Measurements from ENCODE around the gene TRIM13.
"Not testable (repeated sequence)": the region's sequence is repeated elsewhere in the genome, so short reads cannot be mapped to it uniquely, and the experiment has no call there.

Gene TRIM13

GRCh38 chr13:49998714-49999624 lies 2.1 kb downstream of the TRIM13 start:
- no peak for DNase-seq

GRCh38 chr13:50001287-50001686 lies 4.4 kb downstream of the TRIM13 start:
- no peak for DNase-seq

- DNase-seq: no peak
Measured at GRCh38 chr13:50006426-50007135, 9.7 kb downstream of the TRIM13 start.

GRCh38 chr13:50011461-50011860 lies 14.6 kb downstream of the TRIM13 start:
- DNase-seq: no peak

- DNase-seq: no peak
Measured at GRCh38 chr13:50012396-50013169, 15.7 kb downstream of the TRIM13 start.

GRCh38 chr13:50014386-50014785 lies 17.5 kb downstream of the TRIM13 start:
- no peak for DNase-seq

GRCh38 chr13:50015258-50015657 lies 18.4 kb downstream of the TRIM13 start, which contains the start of gene KCNRG:
KCNRG (plus strand) TSS chr13:50015444; CDS start chr13:50015494, 50 bp downstream.
- DNase-seq: no peak

GRCh38 chr13:50015750-50016149 lies 18.9 kb downstream of the TRIM13 start:
- no peak for DNase-seq

- no peak for DNase-seq
Measured at GRCh38 chr13:50016444-50016843, 19.6 kb downstream of the TRIM13 start.

GRCh38 chr13:50017819-50018218 lies 21.0 kb downstream of the TRIM13 start:
- DNase-seq: no peak

- no peak for DNase-seq
Measured at GRCh38 chr13:50025436-50025835, 28.6 kb downstream of the TRIM13 start.

GRCh38 chr13:50026788-50027473 lies 30.1 kb downstream of the TRIM13 start:
- DNase-seq: no peak

- DNase-seq: no peak
Measured at GRCh38 chr13:50030315-50030714, 33.5 kb downstream of the TRIM13 start.

GRCh38 chr13:50033725-50034124 lies 36.9 kb downstream of the TRIM13 start:
- DNase-seq: no peak

GRCh38 chr13:50037788-50038187 lies 40.9 kb downstream of the TRIM13 start:
- DNase-seq: no peak

GRCh38 chr13:50038266-50038665 lies 41.4 kb downstream of the TRIM13 start:
- DNase-seq: no peak

- no peak for DNase-seq
Measured at GRCh38 chr13:50052478-50052877, 55.6 kb downstream of the TRIM13 start.

- no peak for DNase-seq
Measured at GRCh38 chr13:50053844-50054243, 57.0 kb downstream of the TRIM13 start.

GRCh38 chr13:50055454-50055853 lies 58.6 kb downstream of the TRIM13 start:
- no peak for DNase-seq

GRCh38 chr13:50060718-50061117 lies 63.9 kb downstream of the TRIM13 start:
- no peak for DNase-seq

GRCh38 chr13:50062336-50062735 lies 65.5 kb downstream of the TRIM13 start:
- DNase-seq: not testable (repeated sequence)

GRCh38 chr13:50065712-50066111 lies 68.9 kb downstream of the TRIM13 start:
- no peak for DNase-seq
